Mesenchymal stem cell (in vitro differentiated cells and primary cell): ENCODE results near the gene TRIM31. TPM values are rescaled to one million over a fixed set of nuclear protein-coding genes. Genes with fewer than 3 reads are reported as not detected.

Source experiments
- small RNA-seq: library from polyadenylated mRNA; stranded (forward); fragments of <200 nt; extraction: miRNeasy Mini kit (QIAGEN cat#:217004); gene quantifications from one replicate; pipeline ENCODE3, GENCODE V24; 2013; ENCODE audit warnings: low read depth

TRIM31 gene

Small RNA genes within 50 kb of the gene (small RNA-seq; reads per million reads assigned to genes)
- gene RF00554 = not detected
- not detected for gene RF02219
- not detected for gene RF02220
